A549 (cell line): ENCODE results near the gene KLF5. TPM values are rescaled to one million over a fixed set of nuclear protein-coding genes. Genes with fewer than 3 reads are reported as not detected.

Source experiments
- ATAC-seq, 2 experiments: fragments of 200-7000 bp in 1 of 2; fragments of >200 bp in 1 of 2; cut with Nextera tagmentation in 1 of 2; cut with Tn5 transposase in 1 of 2; 3 replicates each; pipeline versions ENCODE4 v1.8.0 to v1.9.1; 2018 to 2020; ENCODE audit warnings: mild to moderate bottlenecking in 1 of 2, moderate library complexity in 1 of 2
- CTCF ChIA-PET: fragments of 300-600 bp; sonication (Branson Sonifier 250); formaldehyde crosslinking; extraction: SDS; loops from one replicate; lab custom pipeline; 2021; ENCODE audit warnings: antibody characterized with exemption, inconsistent platforms; lab: Yijun Ruan, JAX
- POLR2A ChIA-PET: fragments of 350-600 bp; formaldehyde crosslinking; extraction: SDS; loops from one replicate; lab custom pipeline; 2021; ENCODE audit warnings: antibody characterized with exemption, inconsistent platforms; lab: Yijun Ruan, JAX
- DNase-seq, 2 experiments: peaks; one replicate each; pipeline versions ENCODE4 v3.0.0 to v3.0.0-alpha.2; 2011 to 2016; ENCODE audit warnings: low read depth in 1 of 2, low spot score in 1 of 2
- FAIRE-seq: peaks from 2 replicates; lab custom pipeline; 2011; peaks lifted over from hg19 to GRCh38; lab: Jason Lieb, UNC
- H3K27ac ChIP-seq, 2 experiments: fragments of >200 bp; sonication (Bioruptor Twin); formaldehyde crosslinking; 3 replicates each; pipeline ENCODE4 v1.5.1; 2016 to 2017
- H3K4me1 ChIP-seq: fragments of >200 bp; sonication (Bioruptor Twin); formaldehyde crosslinking; 3 replicates; pipeline ENCODE4 v1.6.1; 2016
- H3K4me2 ChIP-seq: fragments of >200 bp; sonication (Bioruptor Twin); formaldehyde crosslinking; 3 replicates; pipeline ENCODE4 v1.6.1; 2016
- H3K4me3 ChIP-seq: fragments of >200 bp; sonication (Bioruptor Twin); formaldehyde crosslinking; 3 replicates; pipeline ENCODE4 v1.5.1; 2016
- H3K9me3 ChIP-seq: fragments of >200 bp; sonication (Bioruptor Twin); formaldehyde crosslinking; 3 replicates; pipeline ENCODE4 v1.6.1; 2016
- BHLHE40 ChIP-seq: IDR thresholded peaks from 2 replicates; pipeline ENCODE4 v1.6.1; 2012; ENCODE audit warnings: low read depth, low read length, inconsistent platforms
- EHF ChIP-seq: fragments of 250-450 bp; sonication (Bioruptor Pico); IDR thresholded peaks from 2 replicates; pipeline ENCODE4 v1.5.0; 2020; ENCODE audit warnings: mild to moderate bottlenecking
- ESRRA ChIP-seq: fragments of 150-350 bp; IDR thresholded peaks from 2 replicates; pipeline ENCODE4 v1.6.1; 2014; ENCODE audit warnings: mild to moderate bottlenecking, low read length, borderline replicate concordance
- FOSB ChIP-seq: fragments of 250-450 bp; sonication (Bioruptor Pico); IDR thresholded peaks from 2 replicates; pipeline ENCODE4 v1.5.0; 2020; ENCODE audit warnings: mild to moderate bottlenecking, moderate library complexity
- FOSL2 ChIP-seq, 2 experiments: fragments of 450-650 bp in 1 of 2; fragments of >200 bp in 1 of 2; sonication (Bioruptor Twin) in 1 of 2; formaldehyde crosslinking; IDR thresholded peaks; 2 replicates each; pipeline versions ENCODE4 v1.5.0 to v1.6.1; 2016 to 2020; ENCODE audit warnings: mild to moderate bottlenecking in 1 of 2, moderate library complexity in 1 of 2
- FOXS1 ChIP-seq: fragments of 250-450 bp; sonication (Bioruptor Pico); IDR thresholded peaks from 2 replicates; pipeline ENCODE4 v1.5.0; 2020; ENCODE audit warnings: mild to moderate bottlenecking, moderate library complexity
- HOXB5 ChIP-seq: fragments of 250-450 bp; sonication (Bioruptor Pico); IDR thresholded peaks from 2 replicates; pipeline ENCODE4 v1.5.0; 2020; ENCODE audit warnings: mild to moderate bottlenecking, moderate library complexity
- KDM5A ChIP-seq: fragments of 200-600 bp; sonication (generic); IDR thresholded peaks from 2 replicates; pipeline ENCODE4 v1.6.1; 2016; ENCODE audit warnings: antibody characterized with exemption, mild to moderate bottlenecking
- NPAS2 ChIP-seq: fragments of 250-450 bp; sonication (Bioruptor Pico); IDR thresholded peaks from 2 replicates; pipeline ENCODE4 v1.8.0; 2022; ENCODE audit warnings: mild to moderate bottlenecking, moderate library complexity, borderline replicate concordance
- NR3C1 ChIP-seq: fragments of >200 bp; sonication (Bioruptor Twin); formaldehyde crosslinking; IDR thresholded peaks from 3 replicates; pipeline ENCODE4 v1.6.1; 2017
- PBX3 ChIP-seq: IDR thresholded peaks from 2 replicates; pipeline ENCODE4 v1.6.1; 2012
- PHF8 ChIP-seq: fragments of 200-600 bp; sonication (generic); IDR thresholded peaks from 2 replicates; pipeline ENCODE4 v1.6.1; 2016; ENCODE audit warnings: low read depth, mild to moderate bottlenecking, antibody characterized with exemption, moderate library complexity, borderline replicate concordance
- POLR2A ChIP-seq: IDR thresholded peaks from 2 replicates; pipeline ENCODE4 v1.6.1; 2012; ENCODE audit warnings: mild to moderate bottlenecking, low read length
- RARB ChIP-seq: fragments of 250-450 bp; sonication (Bioruptor Pico); IDR thresholded peaks from 2 replicates; pipeline ENCODE4 v1.8.0; 2021; ENCODE audit warnings: mild to moderate bottlenecking, moderate library complexity
- RNF2 ChIP-seq: fragments of 200-600 bp; sonication (generic); IDR thresholded peaks from 2 replicates; pipeline ENCODE4 v1.6.1; 2016; ENCODE audit warnings: low read depth, mild to moderate bottlenecking, antibody characterized with exemption, moderate library complexity, borderline replicate concordance
- TP53 ChIP-seq: fragments of 250-450 bp; sonication (Bioruptor Pico); IDR thresholded peaks from 2 replicates; pipeline ENCODE4 v1.5.0; 2021; ENCODE audit warnings: mild to moderate bottlenecking, moderate library complexity
- USF2 ChIP-seq: fragments of 450-650 bp; IDR thresholded peaks from 2 replicates; pipeline ENCODE4 v1.6.1; 2014; ENCODE audit warnings: antibody characterized with exemption
- ZC3H11A ChIP-seq: fragments of 450-650 bp; IDR thresholded peaks from 2 replicates; pipeline ENCODE4 v1.6.1; 2014; ENCODE audit warnings: antibody characterized with exemption, mild to moderate bottlenecking
- WGBS: methylation state at CpG from one replicate; pipeline ENCODE4 v1.1.6; 2017; ENCODE audit errors: missing lambda C conversion rate; 5-methylcytosine and 5-hydroxymethylcytosine counted together
- polyA plus RNA-seq, 4 experiments: library from polyadenylated mRNA; depleted of rRNA in 3 of 4; stranded (reverse); fragments of >200 nt; fragmentation: RNase III in 1 of 4; extraction: RNeasy Plus Mini Kit Qiagen cat#74134 plus additional on column Dnase treatment in 1 of 4; gene quantifications; 2 replicates in 3 of 4; 3 replicates in 1 of 4; pipeline ENCODE4 v1.2.3, GENCODE V29; 2011 to 2017
- TF ChIP-seq, protein P1 (sequence below): IDR thresholded peaks from 2 replicates; pipeline ENCODE4 v1.6.1; 2012
- TF ChIP-seq, protein P2 (sequence below): fragments of 200-600 bp; sonication (generic); IDR thresholded peaks from 2 replicates; pipeline ENCODE4 v1.6.1; 2016; ENCODE audit warnings: antibody characterized with exemption, mild to moderate bottlenecking, moderate library complexity
- TF ChIP-seq, protein P3 (sequence below): fragments of >200 bp; sonication (Bioruptor Twin); formaldehyde crosslinking; IDR thresholded peaks from 3 replicates; pipeline ENCODE4 v1.6.1; 2016
- TF ChIP-seq, protein P4 (sequence below): fragments of >200 bp; sonication (Bioruptor Twin); formaldehyde crosslinking; IDR thresholded peaks from 2 replicates; pipeline ENCODE4 v1.6.1; 2016
- TF ChIP-seq, protein P5 (sequence below): fragments of 250-450 bp; sonication (Bioruptor Pico); IDR thresholded peaks from 2 replicates; pipeline ENCODE4 v1.5.0; 2021; ENCODE audit warnings: mild to moderate bottlenecking, moderate library complexity, borderline replicate concordance

Gene KLF5
- polyA plus RNA-seq, 2 of the 4 experiments (the other 2 are of a cell fraction), result 48.7 to 83.5 TPM

DNA sequence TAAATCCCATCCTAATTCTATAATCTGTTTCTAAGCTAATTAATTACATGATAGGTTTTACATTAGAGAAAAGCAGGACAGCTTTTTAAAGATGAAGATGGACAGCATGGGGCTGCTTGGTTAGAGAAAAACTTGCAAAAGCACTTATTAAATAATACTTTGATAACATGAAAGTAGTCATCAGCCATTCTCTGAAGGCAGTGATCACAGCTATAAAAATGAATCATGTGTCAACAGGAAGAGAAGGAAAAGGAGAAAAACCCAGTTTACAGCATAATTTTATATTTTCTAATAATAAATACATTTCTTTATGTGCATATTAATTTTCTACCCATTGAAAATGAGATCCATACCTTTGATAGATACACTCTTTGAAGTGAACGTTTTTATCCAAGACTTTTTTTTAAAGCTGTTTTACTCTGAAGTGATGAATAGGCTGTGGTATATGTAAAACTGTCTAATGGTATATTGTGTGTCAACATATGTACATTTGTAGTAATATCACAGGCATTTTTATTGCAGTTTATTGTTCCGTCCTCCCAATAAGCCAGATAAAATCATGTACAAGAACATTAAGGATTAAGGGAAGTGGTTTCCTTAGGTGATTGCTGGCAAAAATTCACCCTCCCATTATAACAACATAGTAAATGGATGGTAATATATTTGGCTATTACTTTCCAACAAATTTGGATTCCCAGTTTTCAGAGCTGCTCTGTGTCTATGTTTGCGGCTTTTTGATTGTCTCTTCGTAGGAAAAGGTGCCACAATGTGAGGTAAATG, 1.3 kb upstream of the KLF5 start:
- no peak for ATAC-seq
- 7% methylated on average over 4 of the region's 4 CpGs for WGBS
- CTCF ChIA-PET, result interaction anchor here (3.2 kb wide), 1 partner anchor 216 kb away, joined by 11 read pairs; no protein-coding TSS in a partner anchor

GRCh38 chr13:73058064-73058313, 816 bp upstream of the KLF5 start:
- peak overlapping the region; percentile 95 for H3K4me2 ChIP-seq
- no peaks in the 10 kb centered on the region for H3K9me3 ChIP-seq
- ChIA-PET POLR2A (interaction anchor here (0.9 to 1.9 kb wide), 12 partner anchors 11 to 445 kb away, joined by 3 to 14 read pairs (median 3); no protein-coding TSS in a partner anchor), CTCF (interaction anchor here (0.7 to 3.2 kb wide), 4 partner anchors 30 to 653 kb away, joined by 3 to 11 read pairs (median 4); no protein-coding TSS in a partner anchor)
- ATAC-seq, result no peak
- peak overlapping the region; percentile 83 to 90 for H3K27ac ChIP-seq
- no peak for DNase-seq
- TF ChIP-seq, protein P1, sequence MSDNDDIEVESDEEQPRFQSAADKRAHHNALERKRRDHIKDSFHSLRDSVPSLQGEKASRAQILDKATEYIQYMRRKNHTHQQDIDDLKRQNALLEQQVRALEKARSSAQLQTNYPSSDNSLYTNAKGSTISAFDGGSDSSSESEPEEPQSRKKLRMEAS, result no peak
- TF ChIP-seq, protein P2, sequence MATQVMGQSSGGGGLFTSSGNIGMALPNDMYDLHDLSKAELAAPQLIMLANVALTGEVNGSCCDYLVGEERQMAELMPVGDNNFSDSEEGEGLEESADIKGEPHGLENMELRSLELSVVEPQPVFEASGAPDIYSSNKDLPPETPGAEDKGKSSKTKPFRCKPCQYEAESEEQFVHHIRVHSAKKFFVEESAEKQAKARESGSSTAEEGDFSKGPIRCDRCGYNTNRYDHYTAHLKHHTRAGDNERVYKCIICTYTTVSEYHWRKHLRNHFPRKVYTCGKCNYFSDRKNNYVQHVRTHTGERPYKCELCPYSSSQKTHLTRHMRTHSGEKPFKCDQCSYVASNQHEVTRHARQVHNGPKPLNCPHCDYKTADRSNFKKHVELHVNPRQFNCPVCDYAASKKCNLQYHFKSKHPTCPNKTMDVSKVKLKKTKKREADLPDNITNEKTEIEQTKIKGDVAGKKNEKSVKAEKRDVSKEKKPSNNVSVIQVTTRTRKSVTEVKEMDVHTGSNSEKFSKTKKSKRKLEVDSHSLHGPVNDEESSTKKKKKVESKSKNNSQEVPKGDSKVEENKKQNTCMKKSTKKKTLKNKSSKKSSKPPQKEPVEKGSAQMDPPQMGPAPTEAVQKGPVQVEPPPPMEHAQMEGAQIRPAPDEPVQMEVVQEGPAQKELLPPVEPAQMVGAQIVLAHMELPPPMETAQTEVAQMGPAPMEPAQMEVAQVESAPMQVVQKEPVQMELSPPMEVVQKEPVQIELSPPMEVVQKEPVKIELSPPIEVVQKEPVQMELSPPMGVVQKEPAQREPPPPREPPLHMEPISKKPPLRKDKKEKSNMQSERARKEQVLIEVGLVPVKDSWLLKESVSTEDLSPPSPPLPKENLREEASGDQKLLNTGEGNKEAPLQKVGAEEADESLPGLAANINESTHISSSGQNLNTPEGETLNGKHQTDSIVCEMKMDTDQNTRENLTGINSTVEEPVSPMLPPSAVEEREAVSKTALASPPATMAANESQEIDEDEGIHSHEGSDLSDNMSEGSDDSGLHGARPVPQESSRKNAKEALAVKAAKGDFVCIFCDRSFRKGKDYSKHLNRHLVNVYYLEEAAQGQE, result no peak
- TF ChIP-seq FOSL2 (IDR thresholded peaks at IDR 0.05) (no peak), FOSL2 (CRISPR knock-in tag; IDR thresholded peaks at IDR 0.05) (no peak), BHLHE40 (no peak), POLR2A (no peak), RNF2 (no peak)
- TF ChIP-seq, protein P3, sequence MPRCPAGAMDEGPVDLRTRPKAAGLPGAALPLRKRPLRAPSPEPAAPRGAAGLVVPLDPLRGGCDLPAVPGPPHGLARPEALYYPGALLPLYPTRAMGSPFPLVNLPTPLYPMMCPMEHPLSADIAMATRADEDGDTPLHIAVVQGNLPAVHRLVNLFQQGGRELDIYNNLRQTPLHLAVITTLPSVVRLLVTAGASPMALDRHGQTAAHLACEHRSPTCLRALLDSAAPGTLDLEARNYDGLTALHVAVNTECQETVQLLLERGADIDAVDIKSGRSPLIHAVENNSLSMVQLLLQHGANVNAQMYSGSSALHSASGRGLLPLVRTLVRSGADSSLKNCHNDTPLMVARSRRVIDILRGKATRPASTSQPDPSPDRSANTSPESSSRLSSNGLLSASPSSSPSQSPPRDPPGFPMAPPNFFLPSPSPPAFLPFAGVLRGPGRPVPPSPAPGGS, result no peak
- under 1% methylated on average over 6 of the region's 6 CpGs for WGBS
- FAIRE-seq, result no peak
- H3K4me3 ChIP-seq, result peak overlapping the region; percentile 45
- H3K4me1 ChIP-seq, result peaks cover 33% of the 10 kb centered on the region

More for the DNA sequence above, 1.3 kb upstream of the KLF5 start:
- Histone ChIP-seq H3K9me3 (no peaks in the 10 kb centered on the region), H3K4me2 (peak overlapping the region; percentile 95), H3K4me1 (peaks cover 29% of the 10 kb centered on the region), H3K4me3 (peak overlapping the region; percentile 45), H3K27ac (peak overlapping the region; percentile 83 to 90)
- FAIRE-seq (no peak), DNase-seq (no peak)
- TF ChIP-seq PBX3 (no peak), FOSL2 (IDR thresholded peaks at IDR 0.05) (no peak), FOSL2 (CRISPR knock-in tag; IDR thresholded peaks at IDR 0.05) (no peak), BHLHE40 (no peak), TP53 (CRISPR knock-in tag) (no peak), HOXB5 (CRISPR knock-in tag) (no peak), RARB (CRISPR knock-in tag) (no peak), ZC3H11A (no peak), ESRRA (no peak), PHF8 (no peak), FOSB (CRISPR knock-in tag) (no peak), KDM5A (no peak), NPAS2 (CRISPR knock-in tag) (no peak), USF2 (no peak), EHF (CRISPR knock-in tag) (no peak), NR3C1 (no peak), FOXS1 (no peak)
- TF ChIP-seq, protein P3, result no peak
- TF ChIP-seq, protein P4, sequence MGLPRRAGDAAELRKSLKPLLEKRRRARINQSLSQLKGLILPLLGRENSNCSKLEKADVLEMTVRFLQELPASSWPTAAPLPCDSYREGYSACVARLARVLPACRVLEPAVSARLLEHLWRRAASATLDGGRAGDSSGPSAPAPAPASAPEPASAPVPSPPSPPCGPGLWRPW, result no peak
- TF ChIP-seq, protein P5, sequence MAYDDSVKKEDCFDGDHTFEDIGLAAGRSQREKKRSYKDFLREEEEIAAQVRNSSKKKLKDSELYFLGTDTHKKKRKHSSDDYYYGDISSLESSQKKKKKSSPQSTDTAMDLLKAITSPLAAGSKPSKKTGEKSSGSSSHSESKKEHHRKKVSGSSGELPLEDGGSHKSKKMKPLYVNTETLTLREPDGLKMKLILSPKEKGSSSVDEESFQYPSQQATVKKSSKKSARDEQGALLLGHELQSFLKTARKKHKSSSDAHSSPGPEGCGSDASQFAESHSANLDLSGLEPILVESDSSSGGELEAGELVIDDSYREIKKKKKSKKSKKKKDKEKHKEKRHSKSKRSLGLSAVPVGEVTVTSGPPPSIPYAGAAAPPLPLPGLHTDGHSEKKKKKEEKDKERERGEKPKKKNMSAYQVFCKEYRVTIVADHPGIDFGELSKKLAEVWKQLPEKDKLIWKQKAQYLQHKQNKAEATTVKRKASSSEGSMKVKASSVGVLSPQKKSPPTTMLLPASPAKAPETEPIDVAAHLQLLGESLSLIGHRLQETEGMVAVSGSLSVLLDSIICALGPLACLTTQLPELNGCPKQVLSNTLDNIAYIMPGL (CRISPR knock-in tag), result no peak
- POLR2A ChIA-PET, result interaction anchor here (1.0 to 1.9 kb wide), 5 partner anchors 16 to 446 kb away, joined by 3 to 9 read pairs (median 4); no protein-coding TSS in a partner anchor
